Activated B cell treated with CpG ODN at 0.5 μM for 24 hours (primary cell): Measurements from ENCODE around the gene AQP12A. TPM values are rescaled to one million over a fixed set of nuclear protein-coding genes. Genes with fewer than 3 reads are reported as not detected.
"Not testable (repeated sequence)": the region's sequence is repeated elsewhere in the genome, so short reads cannot be mapped to it uniquely, and the experiment has no call there.

Experiments
- ATAC-seq: fragments of 200-7000 bp; cut with Tn5 transposase; one replicate; pipeline ENCODE4 v1.10.0; 2021; ENCODE audit warnings: low read depth, mild to moderate bottlenecking, moderate library complexity
- CTCF ChIA-PET: fragments of 350-600 bp; sonication (Branson Sonifier 250); formaldehyde crosslinking; loops from one replicate; lab custom pipeline; 2021; ENCODE audit warnings: antibody characterized with exemption; lab: Charles Lee
- POLR2A ChIA-PET: fragments of 350-600 bp; sonication (Branson Sonifier 250); formaldehyde crosslinking; loops from one replicate; lab custom pipeline; 2021; ENCODE audit warnings: antibody characterized with exemption; lab: Charles Lee
- DNase-seq: peaks from one replicate; pipeline ENCODE4 v3.0.0; 2022
- H3K27ac Mint-ChIP-seq: one replicate; pipeline ENCODE4 v1.8.0; 2020; ENCODE audit warnings: mixed read lengths
- H3K27me3 Mint-ChIP-seq: one replicate; pipeline ENCODE4 v1.8.0; 2021; ENCODE audit warnings: mixed read lengths
- H3K36me3 Mint-ChIP-seq: one replicate; pipeline ENCODE4 v1.8.0; 2021; ENCODE audit warnings: low read depth, mixed read lengths
- H3K4me1 Mint-ChIP-seq: one replicate; pipeline ENCODE4 v1.8.0; 2021; ENCODE audit warnings: mixed read lengths
- H3K4me3 Mint-ChIP-seq: one replicate; pipeline ENCODE4 v1.8.0; 2020; ENCODE audit warnings: mild to moderate bottlenecking, mixed read lengths
- H3K9me3 Mint-ChIP-seq: one replicate; pipeline ENCODE4 v1.8.0; 2020; ENCODE audit warnings: mixed read lengths
- CTCF ChIP-seq: fragments of 200-600 bp; IDR thresholded peaks from one replicate; pipeline ENCODE4 v1.8.0; 2022; ENCODE audit warnings: antibody characterized with exemption, mild to moderate bottlenecking
- intact Hi-C: fragments of 100-400 bp; cut with micrococcal nuclease; formaldehyde crosslinking; loops from one replicate; pipeline ENCODE4 v1.15.1; 2024
- total RNA-seq: library from RNA; stranded (reverse); gene quantifications from 2 replicates; pipeline ENCODE4 v1.2.3, GENCODE V29; 2022

Gene AQP12A
- total RNA-seq = not detected in 2 replicates

- CTCF ChIA-PET, H3K36me3 Mint-ChIP-seq, POLR2A ChIA-PET, H3K27ac Mint-ChIP-seq, H3K9me3 Mint-ChIP-seq, H3K27me3 Mint-ChIP-seq, DNase-seq, ATAC-seq, H3K4me3 Mint-ChIP-seq, intact Hi-C loops, H3K4me1 Mint-ChIP-seq: not testable (repeated sequence)
Measured at GRCh38 chr2:240691631-240692420, at the start of gene AQP12A. AQP12A (plus strand) TSS chr2:240691866; CDS start chr2:240691914, 48 bp downstream.

- CTCF ChIA-PET = no interaction called here
- intact Hi-C loops = no loop called here
- H3K27ac Mint-ChIP-seq = no peak overlapping the region
- H3K27me3 Mint-ChIP-seq = no peaks in the 10 kb centered on the region
- H3K9me3 Mint-ChIP-seq = no peaks in the 10 kb centered on the region
- ATAC-seq = no peak
- H3K4me1 Mint-ChIP-seq = no peaks in the 10 kb centered on the region
- no peaks in the 10 kb centered on the region for H3K36me3 Mint-ChIP-seq
- no peak for DNase-seq
- TF ChIP-seq CTCF = no peak
- H3K4me3 Mint-ChIP-seq = no peak overlapping the region
- POLR2A ChIA-PET = no interaction called here
Measured at GRCh38 chr2:240642061-240642805, 49.4 kb upstream of the AQP12A start.

DNA sequence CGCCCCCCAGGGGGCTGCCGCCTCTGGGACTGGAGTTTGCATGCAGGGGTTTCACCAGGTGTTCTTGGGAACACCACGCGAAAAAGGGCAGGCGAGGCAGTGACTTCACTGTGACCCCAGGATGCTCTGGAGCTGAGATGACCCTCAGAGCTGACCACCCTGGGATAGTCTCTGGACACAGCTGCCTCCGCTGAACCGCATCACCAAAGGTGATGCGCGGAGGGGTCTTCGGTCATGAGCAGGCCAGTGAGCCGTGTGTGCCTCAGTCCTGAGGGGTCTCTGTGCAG, 48.9 kb upstream of the AQP12A start:
- H3K4me3 Mint-ChIP-seq = no peak overlapping the region
- no peaks in the 10 kb centered on the region for H3K4me1 Mint-ChIP-seq
- peaks cover 4% of the 10 kb centered on the region for H3K27me3 Mint-ChIP-seq
- TF ChIP-seq CTCF = no peak
- POLR2A ChIA-PET = no interaction called here
- H3K36me3 Mint-ChIP-seq = no peaks in the 10 kb centered on the region
- DNase-seq = no peak
- CTCF ChIA-PET = no interaction called here
- intact Hi-C loops = no loop called here
- no peak overlapping the region for H3K27ac Mint-ChIP-seq
- ATAC-seq = no peak
- H3K9me3 Mint-ChIP-seq = no peaks in the 10 kb centered on the region

DNA sequence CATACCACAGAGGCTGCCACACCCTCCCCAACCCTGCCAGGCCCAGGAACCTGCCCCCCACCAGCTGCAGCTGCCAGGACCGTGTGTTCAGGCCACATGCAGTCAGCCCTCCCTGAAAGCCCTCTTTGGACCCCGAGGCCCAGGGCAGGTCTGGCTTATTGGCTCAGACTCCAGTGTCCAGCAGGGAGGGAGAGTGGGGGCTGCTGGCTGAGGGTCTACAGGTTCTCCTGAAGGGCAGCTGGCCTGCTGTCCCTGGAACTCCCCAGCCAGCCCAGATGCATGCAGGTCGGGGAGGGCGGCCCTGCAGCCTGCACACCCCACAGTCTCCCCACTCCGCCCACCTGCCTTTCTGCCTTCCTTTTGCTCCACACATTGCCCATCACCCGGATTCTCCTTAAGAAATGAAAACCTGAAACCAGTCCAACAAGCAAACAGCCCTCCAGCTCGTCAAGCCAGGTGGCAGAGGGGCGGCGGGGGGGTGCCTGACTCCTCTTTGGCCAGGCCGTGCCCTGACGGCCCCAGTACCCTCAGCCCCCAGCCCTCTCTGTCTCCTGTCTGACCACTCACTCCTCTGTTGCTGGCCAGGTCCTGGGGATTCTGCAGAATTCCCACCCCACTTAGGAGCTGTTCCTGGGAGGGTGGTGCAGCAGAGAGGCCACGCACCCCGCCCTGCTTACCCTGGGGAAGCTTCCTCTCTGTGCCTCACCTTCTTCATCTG, 48.4 kb upstream of the AQP12A start:
- ChIA-PET CTCF (no interaction called here), POLR2A (no interaction called here)
- no peak for TF ChIP-seq CTCF
- Mint-ChIP-seq H3K9me3 (no peaks in the 10 kb centered on the region), H3K4me3 (no peak overlapping the region), H3K27ac (no peak overlapping the region), H3K4me1 (no peaks in the 10 kb centered on the region), H3K27me3 (peaks cover 7% of the 10 kb centered on the region), H3K36me3 (no peaks in the 10 kb centered on the region)
- DNase-seq (no peak), ATAC-seq (no peak)
- intact Hi-C loops = no loop called here

DNA sequence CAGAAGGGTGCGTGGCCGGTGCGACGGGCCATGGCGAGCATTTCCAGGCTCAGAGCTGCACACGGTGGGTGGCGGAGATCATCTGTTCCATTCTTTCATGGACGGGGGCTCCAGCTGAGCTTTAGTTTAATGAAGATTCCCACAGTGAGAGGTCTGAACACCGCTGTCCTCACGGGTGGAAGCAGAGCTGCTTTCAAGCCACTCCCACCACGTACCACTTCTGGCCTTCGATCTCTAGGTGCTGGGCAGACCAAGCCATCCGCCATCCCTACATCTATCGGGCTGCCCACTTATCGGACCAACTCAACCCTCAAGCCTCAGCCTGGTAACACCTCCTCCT, 47.9 kb upstream of the AQP12A start:
- no peaks in the 10 kb centered on the region for H3K9me3 Mint-ChIP-seq
- no peak for DNase-seq
- TF ChIP-seq CTCF = no peak
- no peaks in the 10 kb centered on the region for H3K4me1 Mint-ChIP-seq
- ATAC-seq = no peak
- H3K27ac Mint-ChIP-seq = no peak overlapping the region
- intact Hi-C loops = no loop called here
- peaks cover 11% of the 10 kb centered on the region for H3K27me3 Mint-ChIP-seq
- CTCF ChIA-PET = no interaction called here
- POLR2A ChIA-PET = no interaction called here
- no peak overlapping the region for H3K4me3 Mint-ChIP-seq
- no peaks in the 10 kb centered on the region for H3K36me3 Mint-ChIP-seq
